Transverse colon (tissue), 4 donors: ENCODE measurements around the gene TP73.

Experiments
- CTCF ChIP-seq, 5 experiments: fragments of 200-600 bp in 3 of 5; fragments of 450-650 bp in 2 of 5; sonication (generic) in 3 of 5; IDR thresholded peaks; 1 replicate in 2 of 5; 2 replicates in 3 of 5; pipeline ENCODE4 v1.5.1; 2016 to 2017; ENCODE audit warnings: antibody characterized with exemption in 5 of 5, inconsistent platforms in 3 of 5, mild to moderate bottlenecking in 2 of 5, moderate library complexity in 1 of 5
- EP300 ChIP-seq: sonication (generic); formaldehyde crosslinking; IDR thresholded peaks from one replicate; pipeline ENCODE4 v1.6.1; 2017; ENCODE audit warnings: antibody characterized with exemption, low read depth
- POLR2AphosphoS5 ChIP-seq, 3 donors: sonication (generic); formaldehyde crosslinking; IDR thresholded peaks; one replicate each; pipeline ENCODE4 v1.6.1; 2016; ENCODE audit warnings: antibody characterized with exemption in 3 of 3

- TF ChIP-seq CTCF (IDR thresholded peaks at IDR 0.05) (no peak), EP300 (no peak), POLR2AphosphoS5 (IDR thresholded peaks at IDR 0.05) (no peak)
These were observed 125.6 kb downstream of the TP73 start for GRCh38 chr1:3777647-3778589.
